HL-60 (cell line): ENCODE data around the gene CPNE2.

Experiments
- POLR2AphosphoS5 ChIP-seq: IDR thresholded peaks from 2 replicates; pipeline ENCODE4 v1.6.1; 2012; ENCODE audit warnings: low read depth
- TF ChIP-seq, protein P1 (sequence below): IDR thresholded peaks from one replicate; pipeline ENCODE4 v1.5.1; 2011; ENCODE audit warnings: low read length, control low read depth, inconsistent platforms; ENCODE audit not compliant: insufficient read depth
- TF ChIP-seq, protein P2 (sequence below): IDR thresholded peaks from 2 replicates; pipeline ENCODE4 v1.6.1; 2012; ENCODE audit warnings: low read depth; ENCODE audit not compliant: insufficient replicate concordance

DNA sequence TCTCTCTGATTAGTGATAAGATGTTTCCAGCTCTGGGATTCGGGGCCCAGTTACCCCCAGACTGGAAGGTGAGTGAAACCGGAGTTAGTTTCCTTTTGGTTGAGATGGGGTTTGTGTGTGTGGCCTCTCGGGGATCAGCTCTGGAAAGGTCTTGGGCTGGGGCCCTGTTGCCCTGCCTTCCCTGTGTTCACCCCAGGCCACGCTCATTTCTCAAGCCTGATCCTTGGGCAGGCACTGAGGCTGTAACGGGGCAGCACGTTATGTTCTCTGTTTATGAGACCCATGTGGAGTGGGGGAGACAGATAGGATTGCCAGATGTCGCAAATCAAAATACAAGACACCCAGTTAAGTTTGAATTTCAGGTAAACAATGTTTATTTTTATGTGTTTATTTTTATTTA lies 35.5 kb downstream of the CPNE2 start:
- TF ChIP-seq, protein P1, sequence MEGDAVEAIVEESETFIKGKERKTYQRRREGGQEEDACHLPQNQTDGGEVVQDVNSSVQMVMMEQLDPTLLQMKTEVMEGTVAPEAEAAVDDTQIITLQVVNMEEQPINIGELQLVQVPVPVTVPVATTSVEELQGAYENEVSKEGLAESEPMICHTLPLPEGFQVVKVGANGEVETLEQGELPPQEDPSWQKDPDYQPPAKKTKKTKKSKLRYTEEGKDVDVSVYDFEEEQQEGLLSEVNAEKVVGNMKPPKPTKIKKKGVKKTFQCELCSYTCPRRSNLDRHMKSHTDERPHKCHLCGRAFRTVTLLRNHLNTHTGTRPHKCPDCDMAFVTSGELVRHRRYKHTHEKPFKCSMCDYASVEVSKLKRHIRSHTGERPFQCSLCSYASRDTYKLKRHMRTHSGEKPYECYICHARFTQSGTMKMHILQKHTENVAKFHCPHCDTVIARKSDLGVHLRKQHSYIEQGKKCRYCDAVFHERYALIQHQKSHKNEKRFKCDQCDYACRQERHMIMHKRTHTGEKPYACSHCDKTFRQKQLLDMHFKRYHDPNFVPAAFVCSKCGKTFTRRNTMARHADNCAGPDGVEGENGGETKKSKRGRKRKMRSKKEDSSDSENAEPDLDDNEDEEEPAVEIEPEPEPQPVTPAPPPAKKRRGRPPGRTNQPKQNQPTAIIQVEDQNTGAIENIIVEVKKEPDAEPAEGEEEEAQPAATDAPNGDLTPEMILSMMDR = no peak
- TF ChIP-seq POLR2AphosphoS5 = no peak
- TF ChIP-seq, protein P2, sequence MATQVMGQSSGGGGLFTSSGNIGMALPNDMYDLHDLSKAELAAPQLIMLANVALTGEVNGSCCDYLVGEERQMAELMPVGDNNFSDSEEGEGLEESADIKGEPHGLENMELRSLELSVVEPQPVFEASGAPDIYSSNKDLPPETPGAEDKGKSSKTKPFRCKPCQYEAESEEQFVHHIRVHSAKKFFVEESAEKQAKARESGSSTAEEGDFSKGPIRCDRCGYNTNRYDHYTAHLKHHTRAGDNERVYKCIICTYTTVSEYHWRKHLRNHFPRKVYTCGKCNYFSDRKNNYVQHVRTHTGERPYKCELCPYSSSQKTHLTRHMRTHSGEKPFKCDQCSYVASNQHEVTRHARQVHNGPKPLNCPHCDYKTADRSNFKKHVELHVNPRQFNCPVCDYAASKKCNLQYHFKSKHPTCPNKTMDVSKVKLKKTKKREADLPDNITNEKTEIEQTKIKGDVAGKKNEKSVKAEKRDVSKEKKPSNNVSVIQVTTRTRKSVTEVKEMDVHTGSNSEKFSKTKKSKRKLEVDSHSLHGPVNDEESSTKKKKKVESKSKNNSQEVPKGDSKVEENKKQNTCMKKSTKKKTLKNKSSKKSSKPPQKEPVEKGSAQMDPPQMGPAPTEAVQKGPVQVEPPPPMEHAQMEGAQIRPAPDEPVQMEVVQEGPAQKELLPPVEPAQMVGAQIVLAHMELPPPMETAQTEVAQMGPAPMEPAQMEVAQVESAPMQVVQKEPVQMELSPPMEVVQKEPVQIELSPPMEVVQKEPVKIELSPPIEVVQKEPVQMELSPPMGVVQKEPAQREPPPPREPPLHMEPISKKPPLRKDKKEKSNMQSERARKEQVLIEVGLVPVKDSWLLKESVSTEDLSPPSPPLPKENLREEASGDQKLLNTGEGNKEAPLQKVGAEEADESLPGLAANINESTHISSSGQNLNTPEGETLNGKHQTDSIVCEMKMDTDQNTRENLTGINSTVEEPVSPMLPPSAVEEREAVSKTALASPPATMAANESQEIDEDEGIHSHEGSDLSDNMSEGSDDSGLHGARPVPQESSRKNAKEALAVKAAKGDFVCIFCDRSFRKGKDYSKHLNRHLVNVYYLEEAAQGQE = no peak
